OCI-M2 (cell line): ENCODE results near the gene ZNF507.
"Not testable (repeated sequence)": the region's sequence is repeated elsewhere in the genome, so short reads cannot be mapped to it uniquely, and the experiment has no call there.

Source experiments
- DNase-seq: peaks from one replicate; lab custom pipeline; 2025; ENCODE audit not compliant: unreplicated experiment; lab: John Stamatoyannopoulos, UW

Gene ZNF507

DNA sequence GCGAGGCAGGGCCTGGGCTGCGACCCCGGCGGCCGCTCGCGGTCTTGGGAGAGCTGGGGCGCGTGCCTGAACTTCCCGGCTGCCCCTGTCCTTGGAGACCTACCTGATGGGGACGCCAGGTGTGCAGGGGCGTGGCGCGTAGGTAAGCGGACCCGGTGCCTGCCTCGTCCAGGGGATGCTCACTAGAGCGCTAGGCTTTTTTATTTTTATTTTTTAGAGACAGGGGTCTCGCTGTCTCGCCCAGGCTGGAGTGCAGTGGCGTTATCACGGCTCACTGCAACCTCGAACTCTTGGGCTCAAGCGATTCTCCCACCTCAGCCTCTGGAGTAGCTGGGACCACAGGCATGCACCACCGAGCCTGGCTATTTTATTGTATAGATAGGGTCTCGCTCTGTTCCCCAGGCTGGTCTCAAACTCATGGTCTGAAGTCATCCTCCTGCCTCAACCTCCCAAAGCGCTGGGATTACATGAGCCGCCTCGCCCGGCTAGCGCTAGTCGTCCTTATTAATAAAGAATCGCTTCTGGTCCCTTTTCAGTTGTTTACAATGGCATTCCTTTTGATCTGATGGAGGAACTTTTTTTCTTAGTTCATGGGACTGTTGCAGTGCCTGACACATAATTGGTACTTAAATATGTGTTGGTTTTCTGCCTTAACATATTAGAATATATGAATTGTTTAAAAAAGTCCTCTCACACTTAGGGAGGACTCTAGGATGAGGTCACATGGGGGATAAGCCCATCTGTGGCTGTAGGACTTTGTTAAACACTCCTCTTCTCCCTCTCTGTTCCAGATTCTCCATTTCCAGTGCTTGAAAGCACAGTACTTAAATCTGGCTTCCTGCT, 61.0 kb downstream of the ZNF507 start:
- DNase-seq: no peak

DNA sequence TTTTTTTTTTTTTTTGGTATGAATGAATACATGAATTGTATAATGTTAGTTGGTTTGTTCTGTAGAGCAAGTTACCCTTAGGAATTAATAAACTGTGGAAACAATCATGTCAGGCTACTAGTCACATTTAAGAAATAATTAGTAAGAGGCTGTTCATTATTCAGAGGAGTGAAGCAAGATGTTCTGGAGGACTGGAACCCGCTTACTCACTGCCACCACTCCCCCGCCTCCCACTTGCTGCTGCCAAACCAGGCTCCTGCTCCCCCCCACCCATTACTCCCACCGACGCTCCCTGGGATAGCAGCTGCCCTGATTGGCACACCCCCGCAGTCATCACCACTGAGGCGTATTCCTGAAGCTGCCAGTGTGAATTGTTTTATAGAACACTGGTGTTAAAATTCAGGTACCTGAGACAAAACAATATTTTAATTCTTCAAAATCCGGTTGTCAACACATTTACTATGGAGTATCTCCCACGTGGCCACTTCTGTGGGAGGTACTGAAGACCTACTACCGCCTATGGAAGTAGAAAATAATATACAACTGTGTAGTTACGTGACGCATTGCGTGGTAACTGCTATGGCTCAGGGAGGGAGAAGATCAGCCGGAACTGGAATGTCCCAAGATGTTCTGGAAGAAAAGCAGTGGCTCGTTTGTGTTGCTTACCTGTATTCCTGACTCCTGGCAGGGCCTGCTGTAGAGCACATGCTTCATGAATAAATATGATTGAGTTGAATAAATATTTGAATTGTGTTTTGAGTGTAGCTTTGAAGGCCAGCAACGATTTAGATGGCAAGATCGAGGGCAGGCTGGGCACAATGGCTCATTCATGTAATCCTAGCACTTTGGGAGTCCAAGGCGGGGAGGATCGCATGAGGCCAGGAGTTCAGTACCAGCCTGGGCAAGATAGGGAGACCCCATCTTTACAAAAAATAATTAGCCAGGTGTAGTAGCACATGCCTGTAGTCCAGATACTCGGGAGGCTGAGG, 61.9 kb downstream of the ZNF507 start:
- no peak for DNase-seq

GRCh38 chr19:32415246-32415645, 69.8 kb downstream of the ZNF507 start:
- DNase-seq: no peak

DNA sequence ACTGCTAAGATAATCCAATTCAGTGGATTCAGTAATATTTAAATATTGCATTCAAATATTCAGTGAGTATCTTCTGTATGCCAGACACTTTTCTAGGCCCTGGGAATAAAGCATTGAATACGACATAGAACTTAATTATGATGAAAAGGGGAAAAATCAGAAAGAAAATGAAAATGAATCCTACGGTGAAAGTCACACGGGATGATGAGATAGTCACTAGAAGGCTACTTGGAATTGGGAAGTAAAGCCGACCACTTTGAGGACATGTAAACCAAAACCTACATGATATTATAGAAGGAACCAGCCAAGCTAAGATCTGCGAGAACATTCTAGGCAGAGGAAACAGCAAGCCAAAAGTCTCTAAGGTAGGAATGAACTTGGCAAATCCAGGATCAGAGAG, 70.3 kb downstream of the ZNF507 start:
- DNase-seq: no peak

DNA sequence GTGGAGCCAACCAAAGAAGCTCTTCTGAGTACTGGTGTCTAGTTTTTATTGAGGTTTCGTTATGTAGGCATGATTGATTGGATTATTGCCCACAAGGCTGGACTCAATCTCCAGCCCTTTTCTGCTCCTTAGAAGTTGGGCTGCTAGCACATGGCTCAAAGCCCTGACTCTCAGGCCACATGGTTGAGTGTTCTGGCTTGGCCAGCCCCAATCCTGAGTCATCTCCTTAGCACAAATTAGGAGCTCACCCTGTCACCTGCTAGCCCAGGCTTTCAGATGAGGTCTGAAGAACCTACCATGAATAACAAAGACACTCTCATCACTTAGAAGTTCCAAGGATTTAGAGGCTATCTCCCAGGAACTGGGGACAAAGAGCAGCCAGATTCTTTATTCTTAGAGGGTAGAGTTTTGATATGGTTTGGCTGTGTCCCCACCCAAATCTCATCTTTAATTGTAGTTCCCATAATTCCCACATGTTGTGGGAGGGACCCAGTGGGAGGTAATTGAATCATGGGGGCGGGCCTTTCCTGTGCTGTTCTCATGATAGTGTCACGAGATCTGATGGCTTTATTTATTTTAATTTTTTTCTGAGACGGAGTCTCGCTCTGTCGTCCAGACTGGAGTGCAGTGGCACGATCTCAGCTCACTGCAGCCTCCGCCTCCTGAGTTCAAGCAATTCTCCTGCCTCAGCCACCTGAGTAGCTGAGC, 71.5 kb downstream of the ZNF507 start:
- no peak for DNase-seq

DNA sequence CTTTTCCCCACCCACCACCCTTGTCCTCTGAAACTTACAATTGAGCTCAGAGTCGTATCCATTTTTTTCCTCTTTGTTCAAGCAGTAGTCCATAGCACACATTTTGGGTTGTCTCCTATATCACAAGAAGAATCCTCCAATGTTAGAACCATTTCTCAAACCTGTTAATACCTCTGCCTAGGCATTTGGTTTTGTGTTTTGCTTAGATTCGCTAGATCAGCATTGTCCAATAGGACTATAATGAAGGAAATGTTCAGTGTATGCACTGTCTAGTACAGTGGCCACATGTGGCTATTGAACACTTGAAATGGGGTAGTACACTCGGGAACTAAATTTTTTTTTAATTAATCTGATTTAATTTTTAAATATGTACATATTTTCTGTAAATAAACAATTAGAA, 72.7 kb downstream of the ZNF507 start:
- DNase-seq: no peak

DNA sequence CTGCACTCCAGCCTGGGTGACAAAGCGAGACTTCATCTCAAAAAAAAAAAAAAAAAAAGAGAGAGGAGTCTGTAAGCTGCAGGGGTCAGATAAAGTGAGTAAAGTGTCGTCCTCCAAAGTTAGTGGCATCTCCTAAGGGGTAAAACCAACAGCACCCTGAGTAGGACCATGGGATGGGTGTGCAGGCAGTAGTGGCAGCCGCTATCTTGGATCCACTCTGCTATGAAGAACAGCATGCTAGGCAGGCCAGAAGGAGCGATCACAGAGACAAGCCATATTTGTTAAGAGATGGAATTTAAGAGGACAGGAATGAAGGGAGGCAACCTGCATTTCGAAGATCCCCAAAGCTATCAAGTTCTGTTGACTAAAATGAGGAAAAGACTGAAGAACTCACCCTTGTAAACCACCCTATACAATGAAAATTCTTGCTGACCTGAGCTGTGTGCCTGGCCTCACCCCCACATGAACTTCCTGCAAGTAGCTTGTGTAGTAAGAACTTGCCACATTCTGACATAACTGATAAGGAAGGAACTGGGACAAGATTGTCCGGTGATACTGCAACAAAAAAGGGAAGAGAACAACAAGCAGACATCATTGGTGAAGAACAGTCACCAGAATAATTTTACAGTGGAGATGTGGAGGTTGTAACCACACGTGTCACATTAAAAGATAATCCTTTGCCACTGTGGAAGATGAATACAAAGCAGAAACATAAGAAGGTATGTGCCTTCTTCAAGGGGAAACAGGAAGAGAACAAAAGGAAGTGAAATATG, 76.4 kb downstream of the ZNF507 start:
- peak; percentile 84 for DNase-seq

GRCh38 chr19:32422435-32422834, 77.0 kb downstream of the ZNF507 start:
- DNase-seq: no peak

DNA sequence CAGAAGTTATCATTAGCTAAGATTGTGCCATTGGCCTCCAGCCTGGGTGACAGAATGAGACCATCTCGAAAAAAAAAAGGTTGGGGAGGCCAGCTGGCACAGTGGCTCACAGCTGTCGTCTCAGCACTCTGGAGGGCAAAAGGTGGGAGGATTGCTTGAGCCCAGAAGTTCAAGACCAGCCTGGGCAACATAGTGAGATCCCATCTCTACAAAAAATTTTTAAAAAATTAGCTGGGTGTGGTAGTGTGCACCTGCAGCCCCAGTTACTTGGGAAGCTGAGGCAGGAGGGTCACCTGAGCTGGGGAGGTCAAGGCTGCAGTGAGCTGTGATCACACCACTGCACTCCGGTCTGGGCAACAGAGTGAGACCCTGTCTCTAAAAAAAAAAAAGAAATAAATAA, 78.5 kb downstream of the ZNF507 start:
- not testable (repeated sequence) for DNase-seq

DNA sequence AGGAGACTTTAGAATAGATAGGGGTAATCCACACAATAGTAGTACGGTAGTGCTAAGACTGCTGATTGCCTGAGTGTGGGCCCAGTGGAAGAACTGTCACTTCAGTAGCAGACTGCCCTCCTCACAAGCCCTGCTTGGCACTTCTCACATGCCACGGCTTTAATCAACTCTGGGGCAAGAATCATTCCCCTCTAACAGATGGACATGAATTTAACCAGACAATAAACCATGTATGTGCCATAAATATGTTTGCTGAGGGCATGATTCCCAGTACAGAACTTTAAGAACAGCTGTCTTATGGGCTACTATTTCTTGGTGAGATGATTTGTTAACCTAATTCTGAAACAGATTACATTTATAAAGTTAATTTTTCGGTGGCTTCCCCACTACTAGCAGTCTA, 82.1 kb downstream of the ZNF507 start:
- DNase-seq: no peak

GRCh38 chr19:32436692-32437091, 91.3 kb downstream of the ZNF507 start:
- no peak for DNase-seq

DNA sequence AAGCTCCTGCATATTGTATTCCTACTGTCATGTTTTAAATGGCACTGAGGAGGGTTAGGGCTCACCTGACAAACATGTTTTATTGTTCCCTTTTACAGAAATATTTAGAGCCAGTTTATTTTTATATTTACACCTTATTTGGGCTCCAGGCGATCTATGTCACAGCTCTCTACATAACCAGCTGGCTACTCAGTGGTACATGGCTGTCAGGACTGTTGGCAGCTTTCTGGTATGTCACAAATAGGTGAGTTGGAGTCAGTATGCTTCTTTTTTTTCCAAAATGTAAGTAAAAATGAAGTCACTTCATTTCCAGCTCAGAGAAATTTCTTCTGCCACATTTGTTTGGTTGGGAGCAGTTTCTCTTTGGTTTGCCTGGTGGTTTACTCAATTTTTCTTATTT, 91.7 kb downstream of the ZNF507 start:
- no peak for DNase-seq
